HG03558 (cell line): ENCODE data around the gene MLC1.

Source experiments
- ATAC-seq: cut with Tn5 transposase; IDR thresholded peaks from one replicate; pipeline ENCODE4 v1.9.1; 2021; ENCODE audit warnings: moderate number of reproducible peaks; ENCODE audit not compliant: unreplicated experiment; ENCODE audit errors: extremely low read depth

Gene MLC1

GRCh38 chr22:50059881-50060262 is 25.4 kb downstream of the MLC1 start:
- ATAC-seq: no peak

GRCh38 chr22:50058906-50059880 is 26.0 kb downstream of the MLC1 start:
- no peak for ATAC-seq

GRCh38 chr22:50058061-50058905 is 26.9 kb downstream of the MLC1 start, which contains the start of gene TTLL8:
TTLL8 (minus strand) TSS chr22:50058298.
- no peak for ATAC-seq

GRCh38 chr22:50057278-50058060 is 27.8 kb downstream of the MLC1 start:
- no peak for ATAC-seq

- no peak for ATAC-seq
These were observed 28.8 kb downstream of the MLC1 start for GRCh38 chr22:50056214-50056972.

- ATAC-seq: no peak
These were observed 31.4 kb downstream of the MLC1 start for GRCh38 chr22:50053861-50054260.

- no peak for ATAC-seq
These were observed 33.3 kb downstream of the MLC1 start for GRCh38 chr22:50051930-50052329.

- no peak for ATAC-seq
These were observed 35.7 kb downstream of the MLC1 start for GRCh38 chr22:50049299-50050195.

- ATAC-seq: no peak
These were observed 36.4 kb downstream of the MLC1 start for GRCh38 chr22:50048836-50049235.

- ATAC-seq: no peak
These were observed 37.0 kb downstream of the MLC1 start for GRCh38 chr22:50048061-50048765.

GRCh38 chr22:50047346-50047745 is 37.9 kb downstream of the MLC1 start:
- ATAC-seq: no peak

- ATAC-seq: no peak
These were observed 38.6 kb downstream of the MLC1 start for GRCh38 chr22:50046481-50047245.

GRCh38 chr22:50046019-50046415 is 39.2 kb downstream of the MLC1 start:
- ATAC-seq: no peak

- no peak for ATAC-seq
These were observed 39.8 kb downstream of the MLC1 start for GRCh38 chr22:50045211-50046018.

GRCh38 chr22:50044485-50045118 is 40.6 kb downstream of the MLC1 start:
- no peak for ATAC-seq
